Ovary (tissue), 3 donors: Measurements from ENCODE around the gene LARGE2.
"Not testable (repeated sequence)": the region's sequence is repeated elsewhere in the genome, so short reads cannot be mapped to it uniquely, and the experiment has no call there.

Experiments used
- CTCF ChIP-seq, 3 donors: fragments of 450-650 bp in 2 of 3; fragments of 200-600 bp in 1 of 3; IDR thresholded peaks; one replicate each; pipeline versions ENCODE4 v1.5.1 to v1.8.0; 2016 to 2022; ENCODE audit warnings: antibody characterized with exemption in 3 of 3, mild to moderate bottlenecking in 1 of 3
- EP300 ChIP-seq: sonication (generic); formaldehyde crosslinking; IDR thresholded peaks from one replicate; pipeline ENCODE4 v1.6.1; 2017; ENCODE audit warnings: antibody characterized with exemption
- donor health status: DM: no; HTN: no; CAD: no.

GRCh38 chr11:45905576-45905975 is 16.9 kb upstream of the LARGE2 start:
- not testable (repeated sequence) for TF ChIP-seq CTCF (IDR thresholded peaks at IDR 0.05); EP300
